CD14-positive monocyte (primary cell): ENCODE measurements around the gene PRDX6. TPM values are rescaled to one million over a fixed set of nuclear protein-coding genes. Genes with fewer than 3 reads are reported as not detected.

Source experiments
- DNase-seq, 3 donors: peaks; one replicate each; pipeline ENCODE4 v3.0.0-alpha.2; 2011 to 2022
- H2AFZ ChIP-seq: 2 replicates; pipeline ENCODE4 v1.6.0; 2012; ENCODE audit warnings: mild to moderate bottlenecking, low read depth, low read length, inconsistent platforms; ENCODE audit not compliant: insufficient read depth, poor library complexity, severe bottlenecking
- H3K27ac ChIP-seq, 2 donors: 1 replicate in 1 of 2; 2 replicates in 1 of 2; pipeline ENCODE4 v1.5.1; 2012 to 2013; ENCODE audit warnings: low read length in 2 of 2, control low read depth in 1 of 2, inconsistent platforms in 1 of 2, low read depth in 1 of 2, mild to moderate bottlenecking in 1 of 2
- H3K27me3 ChIP-seq, 2 donors: one replicate each; pipeline versions ENCODE4 v1.6.0 to v1.6.1; 2011 to 2013; ENCODE audit warnings: low read length in 2 of 2; ENCODE audit not compliant: control insufficient read depth in 2 of 2, insufficient read depth in 2 of 2
- H3K36me3 ChIP-seq, 2 donors: replicated peaks in 1 of 2; 1 replicate in 1 of 2; 2 replicates in 1 of 2; pipeline versions ENCODE4 v1.5.1 to v1.6.1; 2012 to 2013; ENCODE audit warnings: low read length in 2 of 2, control low read depth in 1 of 2, inconsistent platforms in 1 of 2, mild to moderate bottlenecking in 1 of 2; ENCODE audit not compliant: insufficient read depth in 2 of 2, control insufficient read depth in 1 of 2
- H3K4me1 ChIP-seq, 2 donors: 1 replicate in 1 of 2; 2 replicates in 1 of 2; pipeline versions ENCODE4 v1.5.1 to v1.6.1; 2012 to 2013; ENCODE audit warnings: low read length in 2 of 2, control low read depth in 1 of 2, inconsistent platforms in 1 of 2, mild to moderate bottlenecking in 1 of 2, moderate library complexity in 1 of 2; ENCODE audit not compliant: insufficient read depth in 2 of 2, control insufficient read depth in 1 of 2
- H3K4me2 ChIP-seq: replicated peaks from 2 replicates; pipeline ENCODE3; 2012; ENCODE audit warnings: low read length, moderate library complexity, mild to moderate bottlenecking; ENCODE audit not compliant: poor library complexity, severe bottlenecking; ENCODE audit errors: extremely low read depth
- H3K4me3 ChIP-seq, 3 experiments: fragments of 200-600 bp in 1 of 3; sonication (generic) in 1 of 3; replicated peaks in 1 of 3; 1 replicate in 2 of 3; 2 replicates in 1 of 3; pipeline ENCODE4 v1.5.1; 2011 to 2013; ENCODE audit warnings: low read length in 3 of 3, mild to moderate bottlenecking in 3 of 3, control low read depth in 2 of 3, low read depth in 2 of 3, inconsistent platforms in 1 of 3, moderate library complexity in 1 of 3
- H3K79me2 ChIP-seq: 2 replicates; pipeline ENCODE4 v1.6.0; 2012; ENCODE audit warnings: mild to moderate bottlenecking, control low read depth, inconsistent platforms, low read length, moderate library complexity; ENCODE audit not compliant: insufficient read depth
- H3K9ac ChIP-seq: 2 replicates; pipeline ENCODE4 v1.6.0; 2017; ENCODE audit warnings: low read length, mild to moderate bottlenecking; ENCODE audit not compliant: insufficient read depth, poor library complexity, severe bottlenecking
- H3K9me3 ChIP-seq, 2 donors: replicated peaks in 1 of 2; 1 replicate in 1 of 2; 2 replicates in 1 of 2; pipeline versions ENCODE4 v1.5.1 to v1.6.1; 2012 to 2013; ENCODE audit warnings: low read length in 2 of 2, control low read depth in 1 of 2; ENCODE audit not compliant: control insufficient read depth in 1 of 2, insufficient read depth in 1 of 2
- H4K20me1 ChIP-seq: 2 replicates; pipeline ENCODE4 v1.6.0; 2012; ENCODE audit warnings: mild to moderate bottlenecking, low read length, control low read depth, moderate library complexity; ENCODE audit not compliant: insufficient read depth
- H3K27ac Mint-ChIP-seq, 7 donors: one replicate each; pipeline ENCODE4 v1.8.0; 2020; ENCODE audit warnings: mild to moderate bottlenecking in 7 of 7, mixed read lengths in 7 of 7, moderate library complexity in 6 of 7, inconsistent platforms in 2 of 7
- H3K27me3 Mint-ChIP-seq, 3 donors: one replicate each; pipeline ENCODE4 v1.8.0; 2021 to 2022; ENCODE audit warnings: low read depth in 3 of 3, mild to moderate bottlenecking in 3 of 3, mixed read lengths in 3 of 3, moderate library complexity in 3 of 3, inconsistent platforms in 1 of 3
- H3K36me3 Mint-ChIP-seq, 2 donors: one replicate each; pipeline ENCODE4 v1.8.0; 2020; ENCODE audit warnings: mixed read lengths in 2 of 2, inconsistent platforms in 1 of 2, mild to moderate bottlenecking in 1 of 2
- H3K4me1 Mint-ChIP-seq: one replicate; pipeline ENCODE4 v1.8.0; 2020; ENCODE audit warnings: mild to moderate bottlenecking, mixed read lengths
- H3K4me3 Mint-ChIP-seq, 2 donors: one replicate each; pipeline ENCODE4 v1.8.0; 2020; ENCODE audit warnings: mild to moderate bottlenecking in 2 of 2, mixed read lengths in 2 of 2, moderate library complexity in 1 of 2
- H3K9me3 Mint-ChIP-seq, 7 donors: one replicate each; pipeline ENCODE4 v1.8.0; 2020 to 2022; ENCODE audit warnings: mixed read lengths in 7 of 7, mild to moderate bottlenecking in 6 of 7, moderate library complexity in 6 of 7, inconsistent platforms in 2 of 7
- CTCF ChIP-seq: fragments of 200-600 bp; IDR thresholded peaks from one replicate; pipeline ENCODE4 v1.8.0; 2022; ENCODE audit warnings: antibody characterized with exemption, mild to moderate bottlenecking
- WGBS: methylation state at CpG from one replicate; pipeline ENCODE4 v1.1.5; 2013; ENCODE audit warnings: missing lambda C conversion rate; ENCODE audit not compliant: insufficient coverage; 5-methylcytosine and 5-hydroxymethylcytosine counted together
- intact Hi-C, 2 donors: fragments of 100-400 bp; cut with micrococcal nuclease; formaldehyde crosslinking; loops; one replicate each; pipeline versions ENCODE4 v1.15.0 to v1.15.1; 2023
- polyA plus RNA-seq, 3 donors: library from polyadenylated mRNA; depleted of rRNA in 1 of 3; unstranded in 2 of 3; stranded (reverse) in 1 of 3; fragments of 300-500 nt in 2 of 3; fragments of >200 nt in 1 of 3; fragmentation: Illumina TruSeq in 2 of 3; gene quantifications; 1 replicate in 2 of 3; 2 replicates in 1 of 3; pipeline ENCODE4 v1.2.3, GENCODE V29; 2012 to 2021

The PRDX6 gene
- polyA plus RNA-seq, 3 donors: 89.5 to 142 (median 119) TPM

- Histone ChIP-seq H4K20me1 (no peaks in the 10 kb centered on the region), H3K79me2 (no peaks in the 10 kb centered on the region), H3K4me2 (no peak overlapping the region), H3K36me3 (no peaks in the 10 kb centered on the region), H3K9me3 (peaks cover 3 to 5% of the 10 kb centered on the region in 2 donors), H3K9ac (no peak overlapping the region), H3K4me1 (no peaks in the 10 kb centered on the region), H2AFZ (no peak overlapping the region), H3K4me3 (no peak overlapping the region), H3K27me3 (no peaks in the 10 kb centered on the region), H3K27ac (no peak overlapping the region)
- H3K27ac Mint-ChIP-seq: no peak overlapping the region
- no peak for TF ChIP-seq CTCF
- peaks cover 0 to 3% (median 2%) of the 10 kb centered on the region in 3 donors for H3K27me3 Mint-ChIP-seq
- no CpG with 5 or more reads among the region's 2 CpGs for WGBS
- peaks cover 20 to 31% of the 10 kb centered on the region in 2 donors for H3K36me3 Mint-ChIP-seq
- H3K4me3 Mint-ChIP-seq: no peak overlapping the region
- H3K4me1 Mint-ChIP-seq: peaks cover 7% of the 10 kb centered on the region
- intact Hi-C loops: no loop called here
- peaks cover 1 to 18% (median 5%) of the 10 kb centered on the region in 7 donors for H3K9me3 Mint-ChIP-seq
- DNase-seq: no peak
These were observed 28.2 kb upstream of the PRDX6 start for GRCh38 chr1:173448945-173449344.

- peaks cover 2% of the 10 kb centered on the region for H3K4me1 Mint-ChIP-seq
- Histone ChIP-seq H3K9me3 (no peaks in the 10 kb centered on the region), H3K36me3 (no peaks in the 10 kb centered on the region), H2AFZ (no peak overlapping the region), H3K27me3 (no peaks in the 10 kb centered on the region), H3K4me2 (no peak overlapping the region), H3K27ac (no peak overlapping the region), H4K20me1 (no peaks in the 10 kb centered on the region), H3K9ac (no peak overlapping the region), H3K79me2 (no peaks in the 10 kb centered on the region), H3K4me1 (no peaks in the 10 kb centered on the region), H3K4me3 (no peak overlapping the region)
- H3K27ac Mint-ChIP-seq: no peak overlapping the region
- intact Hi-C loops: no loop called here
- H3K9me3 Mint-ChIP-seq: peaks cover 0 to 6% (median 3%) of the 10 kb centered on the region in 7 donors
- no CpG with 5 or more reads among the region's 2 CpGs for WGBS
- H3K4me3 Mint-ChIP-seq: no peak overlapping the region
- DNase-seq: no peak
- TF ChIP-seq CTCF: no peak
- H3K36me3 Mint-ChIP-seq: peaks cover 34 to 42% of the 10 kb centered on the region in 2 donors
- H3K27me3 Mint-ChIP-seq: peaks cover 0 to 3% (median 2%) of the 10 kb centered on the region in 3 donors
These were observed 25.2 kb upstream of the PRDX6 start for GRCh38 chr1:173451981-173452380.
